Pancreas (tissue), 10 donors: ENCODE measurements around the gene EFCAB10. TPM values are rescaled to one million over a fixed set of nuclear protein-coding genes. Genes with fewer than 3 reads are reported as not detected.
A peak's percentile ranks its signal among the peaks of the same experiment; 100 is the strongest.

Experiments
- ATAC-seq, 4 donors: fragments of 200-7000 bp; cut with Tn5 transposase; one replicate each; pipeline versions ENCODE4 v1.8.0 to v1.9.1; 2020; ENCODE audit warnings: mild to moderate bottlenecking in 4 of 4, moderate library complexity in 4 of 4
- DNase-seq, 6 donors: peaks; one replicate each; pipeline ENCODE4 v3.0.0-alpha.2; 2020
- FAIRE-seq: peaks from 2 replicates; lab custom pipeline; 2012; peaks lifted over from hg19 to GRCh38; lab: Jason Lieb, UNC
- H3K27ac ChIP-seq, 4 donors: fragments of 200-600 bp; sonication (generic); 1 replicate in 3 of 4; 2 replicates in 1 of 4; pipeline versions ENCODE4 v1.5.0 to v1.8.0; 2020
- H3K27me3 ChIP-seq, 4 donors: fragments of 200-600 bp; one replicate each; pipeline ENCODE4 v1.8.0; 2021
- H3K36me3 ChIP-seq, 3 donors: fragments of 200-600 bp; sonication (generic) in 1 of 3; one replicate each; pipeline versions ENCODE4 v1.5.0 to v1.8.0; 2020 to 2021
- H3K4me1 ChIP-seq, 3 donors: fragments of 200-600 bp; one replicate each; pipeline ENCODE4 v1.8.0; 2021
- H3K4me3 ChIP-seq, 4 donors: fragments of 200-600 bp; sonication (generic) in 2 of 4; one replicate each; pipeline versions ENCODE4 v1.5.0 to v1.8.0; 2020 to 2021
- H3K9me3 ChIP-seq, 4 donors: fragments of 200-600 bp; one replicate each; pipeline ENCODE4 v1.8.0; 2021
- CTCF ChIP-seq, 4 donors: fragments of 200-600 bp; sonication (generic) in 3 of 4; IDR thresholded peaks; one replicate each; pipeline versions ENCODE4 v1.5.0 to v1.8.0; 2021; ENCODE audit warnings: antibody characterized with exemption in 4 of 4
- WGBS, 2 donors: extraction: QIAGEN DNeasy Blood & Tissue Kit; methylation state at CpG; one replicate each; pipeline ENCODE4 v1.1.7; 2013; 5-methylcytosine and 5-hydroxymethylcytosine counted together
- intact Hi-C, 3 donors: fragments of 100-400 bp; cut with DNase I; formaldehyde crosslinking; loops; one replicate each; pipeline versions ENCODE4 v1.11.1 to v1.14.2; 2022
- polyA plus RNA-seq, 2 donors: library from polyadenylated mRNA; stranded (reverse); fragments of 200-250 nt; gene quantifications; one replicate each; pipeline ENCODE4 v1.2.3, GENCODE V29; 2013
- total RNA-seq, 6 donors: library from RNA; stranded (reverse); fragmentation: NEBNext Ultra II Directional in 4 of 6; extraction: Animal tissue kit (Norgen Biotek cat#: 25700) in 4 of 6; gene quantifications; one replicate each; pipeline versions ENCODE4 v1.2.1 to v1.2.4, GENCODE V29; 2021 to 2023
- donor health status: healthy with polysubstance abuse.
- donor health status: DM: no; HTN: no; CAD: no; lungs with moderate emphysema.
- donor health status: DM: no; HTN: no; CAD: no.
- donor health status: control.
- donor health status: control.
- donor health status: Bipolar disorder and iron deficiency.
- donor health status: DM: yes; HTN: yes; CAD: no.
- donor health status: DM: no; HTN: no; CAD: no.
- donor health status: DM: no; HTN: no; CAD: no.
- donor health status: DM: yes; HTN: yes; CAD: no.

EFCAB10 gene, protein sequence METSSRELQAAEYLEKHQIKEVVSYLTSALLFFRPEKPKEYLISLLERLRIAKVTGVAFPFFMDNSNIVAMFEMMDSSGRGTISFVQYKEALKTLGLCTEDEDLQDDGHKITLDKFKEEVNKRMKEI
- total RNA-seq, result not detected
- polyA plus RNA-seq, result under 1 TPM in 1 of 2 donors, not detected in 1; 0.12 TPM

DNA sequence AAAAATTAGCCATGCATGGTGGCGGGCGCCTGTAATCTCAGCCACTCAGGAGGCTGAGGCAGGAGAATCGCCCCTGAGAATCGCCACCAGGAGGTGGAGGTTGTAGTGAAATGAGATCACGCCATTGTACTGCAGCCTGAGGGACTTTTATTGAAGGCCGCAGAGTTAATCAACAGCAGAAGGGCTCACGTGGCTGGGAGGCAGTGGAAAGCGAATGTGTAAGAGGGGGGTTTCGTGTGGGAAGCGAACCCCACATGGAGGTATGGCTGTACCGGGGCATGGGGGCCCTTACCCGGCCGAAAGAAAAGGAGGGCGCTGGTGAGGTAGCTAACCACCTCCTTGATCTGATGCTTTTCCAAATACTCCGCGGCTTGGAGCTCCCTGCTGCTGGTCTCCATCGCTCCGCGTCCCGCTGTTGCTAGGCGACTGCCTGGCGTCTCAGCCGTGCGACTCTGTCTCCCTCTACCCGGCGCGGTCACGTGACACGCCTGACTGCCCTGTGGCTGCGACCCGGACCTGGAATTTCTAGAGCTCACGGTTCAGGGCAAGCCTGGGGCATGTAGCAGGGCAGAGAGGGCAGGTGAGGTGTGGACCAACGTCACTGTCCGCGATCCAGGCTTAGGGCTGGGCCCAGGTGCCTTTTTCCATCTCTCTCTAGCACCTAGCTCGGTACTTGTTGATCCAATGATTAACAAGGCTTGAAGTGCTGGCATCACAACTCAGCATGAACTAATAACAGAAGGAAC, at the start of gene EFCAB10:
Gene EFCAB10, minus strand, starts transcription at position 428 of the 746 bp plus-strand sequence. Its CDS starts 30 bp downstream, at position 398.
- no peak for FAIRE-seq
- 10 to 11% methylated on average over 36 of the region's 36 CpGs for WGBS, 2 donors

DNA sequence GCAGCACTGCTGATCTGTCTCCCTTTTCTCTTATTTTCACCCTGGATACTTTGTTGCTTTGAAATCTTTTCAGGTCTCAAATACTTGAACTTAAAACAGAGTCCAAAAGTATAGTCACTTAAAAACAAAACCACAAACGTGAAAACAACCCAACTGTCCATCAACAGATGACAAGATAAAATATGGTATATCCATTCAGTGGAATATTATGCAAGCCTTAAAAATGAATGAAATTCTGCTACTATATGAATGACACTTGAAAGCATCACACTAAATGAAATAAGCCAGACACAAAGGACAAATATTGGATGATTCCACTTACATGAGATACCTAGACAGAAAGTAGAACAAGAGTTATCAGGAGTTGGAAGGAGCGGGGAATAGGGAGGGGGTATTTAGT, 44.7 kb upstream of the EFCAB10 start:
- ATAC-seq (no peak), DNase-seq (no peak), FAIRE-seq (no peak)
- no peak for TF ChIP-seq CTCF (IDR thresholded peaks at IDR 0.05)
- no peaks in the 10 kb centered on the region for H3K36me3 ChIP-seq
- no peak overlapping the region for H3K4me3 ChIP-seq
- 87 to 94% methylated on average over 2 of the region's 2 CpGs for WGBS, 2 donors
- H3K27ac ChIP-seq, result no peak overlapping the region
- H3K4me1 ChIP-seq, result no peaks in the 10 kb centered on the region
- H3K9me3 ChIP-seq, result no peaks in the 10 kb centered on the region
- no peaks in the 10 kb centered on the region for H3K27me3 ChIP-seq
- intact Hi-C loops, result no loop called here

More for the DNA sequence above, at the start of gene EFCAB10:
- no peaks in the 10 kb centered on the region for H3K36me3 ChIP-seq
- H3K4me3 ChIP-seq, result peak within 1 kb of the TSS in 2 of 4 donors; percentile 21 to 40
- ATAC-seq, result peak; percentile 85 to 91 (median 86)
- H3K9me3 ChIP-seq, result no peaks in the 10 kb centered on the region
- peak; percentile 51 to 81 (median 62) for DNase-seq
- H3K27me3 ChIP-seq, result no peaks in the 10 kb centered on the region
- H3K4me1 ChIP-seq, result no peaks in the 10 kb centered on the region
- no peak for TF ChIP-seq CTCF (IDR thresholded peaks at IDR 0.05)
- no peak within 1 kb of the TSS for H3K27ac ChIP-seq
- intact Hi-C loops, result no loop called here

GRCh38 chr7:105623906-105624305, 42.6 kb upstream of the EFCAB10 start:
- intact Hi-C loops, result no loop called here
- Histone ChIP-seq H3K27ac (no peak overlapping the region), H3K36me3 (no peaks in the 10 kb centered on the region), H3K4me3 (no peak overlapping the region), H3K4me1 (no peaks in the 10 kb centered on the region), H3K27me3 (no peaks in the 10 kb centered on the region), H3K9me3 (no peaks in the 10 kb centered on the region)
- FAIRE-seq (no peak), ATAC-seq (no peak), DNase-seq (no peak)
- 96 to 98% methylated on average over 15 of the region's 15 CpGs for WGBS, 2 donors
- TF ChIP-seq CTCF (IDR thresholded peaks at IDR 0.05), result no peak

DNA sequence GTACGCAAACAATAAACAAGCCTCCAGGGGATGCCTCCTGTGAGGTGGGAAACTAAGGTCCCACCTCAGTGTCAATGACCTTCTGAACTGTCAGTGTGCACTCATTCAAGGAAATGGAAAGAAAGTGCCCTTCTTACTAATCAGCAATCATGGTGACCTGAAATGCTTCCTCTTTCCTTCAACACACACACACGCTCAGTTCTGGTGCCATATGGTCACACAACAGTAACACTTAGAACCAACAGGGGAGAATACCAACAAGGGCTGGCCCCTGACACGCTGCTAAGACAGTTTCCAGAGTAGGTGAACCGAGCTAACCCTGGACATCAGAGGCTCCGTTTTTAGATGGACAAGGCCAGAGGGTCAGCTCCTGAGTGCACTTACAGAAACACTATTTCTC, 42.1 kb upstream of the EFCAB10 start:
- FAIRE-seq, result no peak
- H3K36me3 ChIP-seq, result no peaks in the 10 kb centered on the region

More for the DNA sequence above, 42.1 kb upstream of the EFCAB10 start:
- no peak for TF ChIP-seq CTCF (IDR thresholded peaks at IDR 0.05)
- Histone ChIP-seq H3K4me1 (no peaks in the 10 kb centered on the region), H3K9me3 (no peaks in the 10 kb centered on the region), H3K4me3 (no peak overlapping the region), H3K27me3 (no peaks in the 10 kb centered on the region), H3K27ac (no peak overlapping the region)
- intact Hi-C loops, result no loop called here
- ATAC-seq (no peak), DNase-seq (no peak)
- WGBS, 2 donors, result 88% methylated on average over 5 of the region's 5 CpGs
